ENCODE measurements around the gene TTL.

- no peak for TF ChIP-seq CTCF (IDR thresholded peaks at IDR 0.05; ENCODE audit: borderline replicate concordance, extremely low read depth, low read length, poor library complexity, severe bottlenecking)
- no peak for TF ChIP-seq EZH2 (IDR thresholded peaks at IDR 0.05; ENCODE audit: borderline replicate concordance, low read depth, low read length, severe bottlenecking)
These were observed 67.0 kb downstream of the TTL start for GRCh38 chr2:112548980-112549379.
